Erythroblast (primary cell): ENCODE measurements around the gene SNRNP35.
"Not testable (repeated sequence)": the region's sequence is repeated elsewhere in the genome, so short reads cannot be mapped to it uniquely, and the experiment has no call there.

Experiments
- DNase-seq, 2 experiments: peaks; one replicate each; lab custom pipeline; 2025; lab: John Stamatoyannopoulos, UW
- GATA1 ChIP-seq: IDR thresholded peaks from 2 replicates; pipeline ENCODE4 v1.6.1; 2011; ENCODE audit warnings: low read depth, mild to moderate bottlenecking, control low read depth, low read length, moderate library complexity
- POLR2A ChIP-seq: IDR thresholded peaks from 2 replicates; pipeline ENCODE4 v1.6.1; 2011; ENCODE audit warnings: mild to moderate bottlenecking, low read length

The SNRNP35 gene

DNA sequence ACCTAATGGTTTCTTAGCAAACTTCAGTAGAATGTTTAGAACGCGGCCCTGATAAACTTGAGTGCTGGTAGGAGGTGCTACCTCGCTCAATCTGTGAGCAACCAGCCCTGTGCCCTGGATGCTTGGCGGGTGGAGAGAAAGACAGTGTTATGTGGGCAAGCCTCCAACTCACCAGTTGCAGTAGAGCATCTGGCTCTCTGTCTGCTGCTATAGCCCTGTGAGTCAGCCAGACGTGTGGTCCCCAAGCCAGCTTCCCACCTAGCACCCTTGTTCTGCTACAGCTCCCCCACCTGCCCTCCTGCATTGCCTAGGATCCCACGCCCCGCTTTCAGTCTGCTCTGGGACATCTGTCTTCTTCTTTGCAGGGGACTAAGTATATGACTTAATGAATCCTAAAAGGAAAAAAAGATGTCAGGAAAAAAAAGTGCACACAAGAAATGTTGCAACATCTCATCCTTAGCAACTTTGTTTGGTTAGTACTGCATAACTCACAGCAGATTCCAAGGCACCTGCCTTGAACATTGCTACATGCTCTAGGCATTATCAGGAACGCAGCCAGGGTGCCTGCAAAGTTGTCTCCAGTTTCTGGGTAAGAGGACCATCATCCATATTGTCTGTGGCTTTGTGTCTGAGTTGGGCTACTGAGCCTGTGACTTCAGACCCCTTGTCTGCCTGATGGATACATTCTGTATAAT is 13.6 kb downstream of the SNRNP35 start:
- TF ChIP-seq POLR2A, result no peak
- TF ChIP-seq GATA1, result no peak
- DNase-seq, result no peak

DNA sequence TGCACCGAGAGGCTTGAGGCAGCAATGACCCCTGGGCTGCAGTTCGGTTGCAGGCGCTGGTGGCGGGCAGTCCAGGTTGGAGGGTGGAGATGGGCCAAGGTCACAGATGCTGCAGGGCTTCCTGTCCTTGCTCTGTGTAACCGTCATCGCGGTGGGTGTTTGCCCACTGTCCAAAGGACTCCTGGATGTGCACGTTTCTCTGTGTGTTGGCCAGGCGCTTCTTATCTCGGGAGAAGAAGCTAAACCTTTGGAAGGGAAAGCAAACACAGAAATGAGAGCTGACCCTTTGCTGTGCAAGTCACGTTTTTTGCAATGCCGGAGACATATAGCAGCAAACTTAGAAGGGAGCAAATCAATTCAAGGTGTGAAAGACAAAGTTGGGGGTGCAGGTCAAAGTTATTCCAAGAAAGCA is 14.5 kb downstream of the SNRNP35 start:
- TF ChIP-seq GATA1 (no peak), POLR2A (no peak)
- no peak for DNase-seq

DNA sequence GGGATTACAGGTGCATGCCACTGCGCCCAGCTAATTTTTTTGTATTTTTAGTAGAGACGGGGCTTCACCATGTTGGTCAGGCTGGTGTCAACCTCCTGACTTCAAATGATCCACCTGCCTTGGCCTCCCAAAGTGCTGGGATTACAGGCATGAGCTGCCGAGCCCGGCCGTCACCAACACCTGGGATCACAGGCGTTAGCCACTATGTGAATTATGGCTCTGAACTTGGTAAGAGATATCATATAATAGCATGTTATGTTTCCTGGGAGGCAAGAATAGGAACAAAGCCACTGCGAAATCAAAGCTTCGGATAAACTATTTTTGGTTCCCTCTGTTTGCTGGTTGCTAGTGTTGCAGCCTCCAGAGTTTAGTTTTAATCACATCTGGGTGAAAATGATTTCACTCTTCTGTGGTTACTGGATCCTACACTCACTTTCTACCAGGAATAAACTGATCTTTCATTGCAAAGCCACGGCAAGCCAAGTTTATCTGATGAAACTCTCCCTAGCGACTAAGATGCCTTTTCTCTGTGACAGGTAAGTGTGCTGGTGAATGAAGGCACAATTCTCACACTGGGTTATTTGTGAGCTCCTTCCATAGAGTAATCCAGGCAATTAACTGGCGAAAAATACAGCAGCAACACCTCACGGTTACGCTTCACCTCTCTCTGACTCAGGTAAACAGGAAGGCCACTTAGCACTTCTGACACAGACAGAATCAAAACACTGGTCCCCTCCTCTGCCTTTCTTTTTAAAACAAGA is 16.7 kb downstream of the SNRNP35 start:
- TF ChIP-seq GATA1, result no peak
- no peak for TF ChIP-seq POLR2A
- no peak for DNase-seq

DNA sequence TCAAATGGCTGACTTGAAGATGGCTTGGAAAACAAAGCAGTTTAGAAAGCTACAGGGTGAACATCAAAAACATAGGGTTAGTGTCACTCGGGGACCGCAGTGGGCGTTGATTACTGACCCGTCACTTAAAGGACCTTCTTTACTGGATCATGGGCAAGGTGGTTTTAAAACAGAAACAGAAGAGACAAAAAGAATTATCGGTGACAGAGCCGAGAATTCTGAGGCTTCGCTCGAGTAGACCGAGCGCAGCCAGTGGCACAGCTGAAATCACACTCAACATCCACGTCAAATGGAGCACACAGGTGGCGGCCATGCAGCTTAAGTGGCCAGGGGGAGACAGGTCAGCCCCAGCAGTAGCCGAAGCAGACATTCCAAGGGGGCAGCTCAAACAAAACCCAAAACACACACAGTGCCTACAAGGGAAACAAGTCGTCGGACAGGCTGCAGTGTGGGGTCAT is 17.3 kb downstream of the SNRNP35 start:
- no peak for DNase-seq
- TF ChIP-seq GATA1 (no peak), POLR2A (no peak)

DNA sequence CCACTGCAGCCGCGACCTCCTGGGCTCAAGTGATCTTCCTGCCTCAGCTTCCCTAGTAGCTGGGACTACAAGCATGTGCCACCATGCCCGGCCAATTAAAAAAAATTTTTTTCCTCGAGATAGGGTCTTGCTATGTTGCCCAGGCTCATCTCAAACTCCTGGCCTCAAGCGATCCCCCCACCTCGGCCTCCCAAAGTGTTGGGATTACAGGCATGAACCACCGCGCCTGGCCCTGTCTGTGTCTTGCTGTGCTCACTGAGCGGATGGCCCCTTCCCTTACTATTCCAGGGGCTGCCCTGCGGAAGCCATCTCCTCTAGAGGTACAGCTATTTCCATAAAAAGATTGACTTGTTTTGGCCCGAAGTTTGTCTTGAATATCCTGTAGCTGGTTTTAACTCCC is 20.1 kb downstream of the SNRNP35 start:
- DNase-seq, result no peak
- TF ChIP-seq POLR2A (no peak), GATA1 (no peak)

DNA sequence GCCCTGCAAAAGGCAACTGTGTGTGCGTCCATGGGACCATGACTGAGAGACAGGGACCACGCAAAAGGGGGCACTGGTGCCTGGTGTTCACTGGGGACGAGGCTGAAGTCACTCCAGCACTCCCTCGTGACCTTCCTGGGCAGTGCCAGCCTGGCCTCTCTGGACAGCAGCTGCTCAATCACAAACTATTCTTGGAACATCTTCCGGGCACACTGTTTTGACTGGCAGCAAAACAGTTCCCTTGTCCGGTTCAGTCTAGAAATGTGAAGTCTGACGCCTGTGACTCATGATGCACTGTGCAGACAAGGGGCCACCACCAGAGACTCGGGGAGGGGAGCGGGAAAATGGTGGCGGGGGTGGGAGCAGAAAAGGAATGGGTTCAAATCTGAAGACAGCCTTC is 20.8 kb downstream of the SNRNP35 start:
- TF ChIP-seq GATA1, result no peak
- no peak for TF ChIP-seq POLR2A
- DNase-seq, result no peak

DNA sequence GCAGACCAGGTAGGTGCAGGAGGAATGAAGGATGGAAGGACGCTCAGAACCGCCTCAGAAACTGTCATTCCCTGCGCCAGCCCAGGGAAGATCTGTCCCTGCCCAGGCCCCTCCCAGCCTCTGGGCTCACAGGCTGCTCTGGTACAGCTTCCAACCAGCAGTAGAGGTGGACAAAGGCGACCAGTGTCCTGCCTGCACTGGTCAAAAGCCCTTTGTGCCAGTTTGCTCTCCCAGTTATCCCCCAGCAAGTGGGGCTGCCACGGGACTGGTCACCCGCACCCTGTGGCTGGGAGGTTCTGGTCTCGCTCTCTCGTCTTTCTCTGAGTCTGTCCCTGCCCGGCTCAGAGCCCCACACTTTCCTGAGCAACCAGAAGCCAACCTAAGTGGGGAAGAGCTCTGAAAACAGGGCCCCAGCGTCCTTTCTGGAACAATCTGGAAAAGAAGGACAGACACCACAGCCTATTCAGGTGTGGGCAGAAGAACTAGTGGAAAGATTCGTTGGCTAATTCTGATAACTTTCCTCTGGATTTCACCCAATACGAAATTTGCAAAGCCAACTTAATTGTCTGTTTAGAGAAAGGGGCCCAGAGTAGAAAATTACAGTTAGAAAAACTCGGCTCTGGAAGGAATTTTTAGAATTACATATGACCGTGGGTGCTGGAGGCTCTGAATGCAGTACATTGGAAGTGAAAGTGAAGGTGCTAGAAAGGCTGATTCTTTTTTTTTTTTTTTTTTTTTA is 21.7 kb downstream of the SNRNP35 start:
- no peak for DNase-seq
- no peak for TF ChIP-seq GATA1
- TF ChIP-seq POLR2A, result no peak

DNA sequence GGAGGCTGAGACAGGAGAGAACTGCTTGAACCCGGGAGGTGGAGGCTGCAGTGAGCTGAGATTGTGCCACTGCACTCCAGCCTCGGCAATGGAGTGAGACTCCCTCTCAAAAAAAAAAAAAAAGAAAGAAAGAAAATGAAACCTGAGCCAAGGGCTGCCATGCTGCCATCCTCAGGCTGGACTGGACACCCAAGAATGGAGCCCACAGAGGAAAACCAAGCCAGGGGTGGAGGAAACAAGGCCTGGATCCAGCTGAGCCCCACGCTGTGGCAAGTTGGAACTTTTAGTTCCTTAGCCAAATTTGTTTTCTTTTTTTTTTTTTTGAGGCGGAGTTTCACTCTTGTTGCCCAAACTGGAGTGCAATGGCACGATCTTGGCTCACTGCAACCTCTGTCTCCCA is 23.3 kb downstream of the SNRNP35 start:
- not testable (repeated sequence) for DNase-seq

DNA sequence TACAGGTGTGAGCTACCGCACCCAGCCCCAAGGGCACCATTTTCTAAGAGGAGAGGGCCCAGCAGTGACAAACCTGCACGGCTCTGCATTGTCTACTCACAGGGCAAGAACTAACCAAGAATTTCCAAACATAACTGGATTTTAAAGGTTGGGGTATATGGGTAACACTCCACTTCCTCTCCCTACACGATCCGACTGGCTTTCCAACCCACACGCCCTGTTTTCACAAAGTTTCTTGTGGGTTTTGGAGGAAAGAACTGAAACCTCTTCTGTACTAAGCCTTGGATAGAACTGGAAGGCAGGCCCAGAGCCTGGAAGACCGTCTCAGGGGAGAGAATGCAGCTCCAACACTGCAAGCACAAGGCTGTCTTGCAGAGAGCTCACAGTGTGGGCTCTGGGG is 24.9 kb downstream of the SNRNP35 start:
- no peak for DNase-seq
- TF ChIP-seq GATA1 (no peak), POLR2A (no peak)

DNA sequence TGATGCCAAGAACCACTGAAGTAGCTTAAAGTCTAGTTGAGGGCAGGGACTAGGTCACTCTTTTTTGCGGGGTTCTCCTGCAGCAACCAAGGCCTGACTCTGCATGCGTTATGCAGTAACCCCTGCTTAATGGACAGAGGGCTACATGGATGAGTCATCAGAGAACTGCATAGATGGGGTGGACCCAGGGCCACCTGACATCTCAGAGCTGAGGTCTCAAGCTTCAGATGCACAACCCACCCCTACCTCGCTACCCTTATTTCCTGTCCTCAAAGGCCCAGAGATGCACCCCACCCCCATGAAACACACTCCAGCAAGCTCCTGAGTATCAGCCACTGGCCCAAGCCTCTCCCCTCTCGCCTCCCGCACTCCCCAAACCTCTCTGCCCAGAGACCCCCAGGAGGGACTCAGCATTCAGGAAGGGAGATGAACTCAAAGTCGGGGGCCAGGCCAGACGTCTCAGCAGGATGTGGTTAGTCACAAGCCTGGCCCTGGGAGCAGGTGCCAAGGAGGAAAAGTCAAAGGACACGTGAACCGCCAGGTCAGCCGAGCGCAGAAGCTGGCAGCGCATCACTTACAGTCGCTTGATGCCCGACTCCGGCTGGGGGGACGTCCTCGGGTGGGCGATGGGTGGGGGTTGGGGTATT is 25.8 kb downstream of the SNRNP35 start:
- TF ChIP-seq GATA1 (no peak), POLR2A (no peak)
- no peak for DNase-seq

DNA sequence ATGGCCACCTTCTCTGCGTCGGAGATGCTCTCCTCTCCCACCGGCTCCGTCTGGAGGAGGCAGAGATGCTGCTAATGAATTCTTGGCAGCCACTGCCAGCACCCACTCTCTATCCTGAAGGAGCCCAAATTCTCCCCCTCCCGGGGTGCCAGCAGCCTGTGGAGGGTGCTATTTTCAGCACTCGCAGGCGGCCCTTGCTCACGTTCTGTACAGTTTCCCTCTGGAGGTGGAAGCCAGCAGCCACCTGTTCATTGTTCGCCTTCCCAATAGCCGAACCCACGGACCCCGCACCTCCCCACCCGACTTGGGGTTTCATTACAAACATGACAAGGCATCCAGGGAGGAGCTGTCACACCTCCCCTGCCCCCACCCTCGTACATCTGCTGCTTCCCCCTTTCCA is 27.8 kb downstream of the SNRNP35 start:
- DNase-seq, result no peak
- TF ChIP-seq GATA1, result no peak

DNA sequence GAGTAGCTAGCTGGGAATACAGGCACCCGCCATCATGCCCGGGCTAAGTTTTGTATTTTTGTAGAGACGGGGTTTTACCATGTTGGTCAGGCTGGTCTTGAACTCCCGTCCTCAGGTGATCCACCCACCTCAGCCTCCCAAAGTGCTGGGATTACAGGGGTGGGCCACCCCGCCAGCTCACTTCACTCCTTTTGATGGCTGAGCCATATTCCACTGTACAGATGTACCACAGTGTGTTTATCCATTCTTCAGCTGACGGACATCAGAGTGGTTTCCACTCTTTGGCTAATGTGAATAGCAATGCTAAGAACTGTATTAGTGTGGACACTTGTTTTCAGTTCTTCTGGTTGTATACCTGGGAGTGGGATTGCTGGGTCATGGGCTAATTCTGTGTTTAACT is 29.5 kb downstream of the SNRNP35 start:
- DNase-seq, result no peak
- TF ChIP-seq GATA1 (no peak), POLR2A (no peak)

DNA sequence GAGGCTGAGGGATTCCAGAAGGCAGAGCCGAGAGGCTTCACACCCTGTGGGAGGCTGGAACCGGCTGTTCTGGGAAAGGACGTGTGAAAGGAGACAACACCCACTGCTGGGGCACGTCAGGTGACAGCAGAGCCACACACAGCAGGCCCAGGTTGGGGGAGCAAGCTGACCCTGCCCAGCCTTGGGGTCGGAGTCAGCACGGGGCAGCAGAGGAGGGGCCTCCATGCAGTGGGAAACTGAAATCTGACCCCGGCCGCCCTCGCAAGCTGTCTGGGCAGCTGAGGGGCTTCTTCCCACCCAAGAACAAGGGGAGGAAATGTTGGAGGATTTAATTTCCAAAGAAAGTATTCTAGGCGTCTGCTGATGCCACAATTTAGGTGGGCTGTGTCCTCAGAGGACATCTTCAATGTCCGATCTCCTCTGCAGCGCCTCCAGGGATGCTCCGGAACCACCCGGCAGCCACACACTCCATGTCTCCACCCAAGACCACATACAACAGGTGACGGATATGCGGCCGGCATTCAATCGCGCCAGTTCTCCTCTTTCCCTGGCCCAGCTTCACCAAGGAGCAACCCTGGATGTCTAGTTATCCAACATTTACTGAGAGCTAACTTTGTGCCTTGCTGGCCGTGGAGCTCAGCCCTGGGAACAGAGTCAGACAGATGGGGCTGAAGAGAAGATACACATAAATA is 30.7 kb downstream of the SNRNP35 start:
- TF ChIP-seq POLR2A, result no peak
- DNase-seq, result no peak
